ENCODE results near the gene FCN2. TPM values are rescaled to one million over a fixed set of nuclear protein-coding genes. Genes with fewer than 3 reads are reported as not detected.

The FCN2 gene
- total and polyA plus RNA-seq, 10 donors = 0.38 to 7.6 (median 1.8) TPM; not detected in 1

DNA sequence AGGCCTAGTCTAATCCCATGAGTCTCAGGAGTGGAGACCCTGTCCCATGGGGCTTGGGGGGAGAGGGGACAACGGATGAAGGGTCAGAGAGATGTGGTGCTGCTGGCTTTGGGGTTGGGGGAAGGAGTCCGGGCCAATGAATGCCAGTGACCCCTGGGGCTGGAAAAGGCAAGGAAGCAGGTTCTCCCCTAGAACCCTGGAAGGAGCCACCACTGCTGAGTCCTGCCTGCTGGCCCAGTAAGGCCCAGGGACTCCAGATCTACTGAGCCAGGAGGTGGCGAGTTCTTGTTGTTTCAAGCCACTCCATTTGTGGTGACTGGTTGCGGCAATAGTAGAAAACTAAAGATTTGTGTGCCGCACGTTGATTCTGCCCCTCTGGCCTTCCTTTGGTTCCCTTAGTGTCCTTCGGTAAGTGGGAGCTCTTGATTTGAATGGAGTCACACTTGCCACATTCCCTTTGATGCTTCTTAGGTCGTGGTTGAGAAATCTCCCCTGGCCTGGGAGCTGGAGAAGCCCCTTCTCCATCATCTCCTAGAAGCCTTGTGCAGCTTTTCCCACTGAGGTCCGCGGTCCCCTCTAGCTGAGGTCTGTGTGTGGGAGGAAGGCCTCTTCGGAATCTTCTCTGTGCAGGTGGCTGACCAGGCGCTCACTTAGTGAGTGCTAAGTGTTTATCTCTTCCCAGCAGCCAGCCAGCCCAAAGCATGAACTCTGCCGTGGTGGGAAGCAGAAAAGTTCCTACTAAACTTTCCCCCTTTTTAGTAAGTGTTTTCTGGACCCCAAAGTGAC is 28.1 kb downstream of the FCN2 start:
- Histone ChIP-seq H3K9me3 (no peaks in the 10 kb centered on the region), H3K27me3 (replicated peaks in 1 of 7) (peaks cover 0 to 30% (median 0%) of the 10 kb centered on the region in 7 donors), H3K27ac (no peak overlapping the region), H3K36me3 (peaks cover 0 to 51% (median 0%) of the 10 kb centered on the region in 6 donors), H3K4me3 (no peak overlapping the region), H3K4me1 (peaks cover 0 to 3% (median 0%) of the 10 kb centered on the region in 6 donors)
- 69 to 89% (median 83%) methylated on average over 13 of the region's 13 CpGs for WGBS, 5 donors
- intact Hi-C loops (cut with DNase I; ENCODE audit: low total_unique reads) = no loop called here
- TF ChIP-seq POLR2AphosphoS5 (IDR thresholded peaks at IDR 0.05) = no peak
- TF ChIP-seq, protein P1, sequence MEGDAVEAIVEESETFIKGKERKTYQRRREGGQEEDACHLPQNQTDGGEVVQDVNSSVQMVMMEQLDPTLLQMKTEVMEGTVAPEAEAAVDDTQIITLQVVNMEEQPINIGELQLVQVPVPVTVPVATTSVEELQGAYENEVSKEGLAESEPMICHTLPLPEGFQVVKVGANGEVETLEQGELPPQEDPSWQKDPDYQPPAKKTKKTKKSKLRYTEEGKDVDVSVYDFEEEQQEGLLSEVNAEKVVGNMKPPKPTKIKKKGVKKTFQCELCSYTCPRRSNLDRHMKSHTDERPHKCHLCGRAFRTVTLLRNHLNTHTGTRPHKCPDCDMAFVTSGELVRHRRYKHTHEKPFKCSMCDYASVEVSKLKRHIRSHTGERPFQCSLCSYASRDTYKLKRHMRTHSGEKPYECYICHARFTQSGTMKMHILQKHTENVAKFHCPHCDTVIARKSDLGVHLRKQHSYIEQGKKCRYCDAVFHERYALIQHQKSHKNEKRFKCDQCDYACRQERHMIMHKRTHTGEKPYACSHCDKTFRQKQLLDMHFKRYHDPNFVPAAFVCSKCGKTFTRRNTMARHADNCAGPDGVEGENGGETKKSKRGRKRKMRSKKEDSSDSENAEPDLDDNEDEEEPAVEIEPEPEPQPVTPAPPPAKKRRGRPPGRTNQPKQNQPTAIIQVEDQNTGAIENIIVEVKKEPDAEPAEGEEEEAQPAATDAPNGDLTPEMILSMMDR (IDR thresholded peaks at IDR 0.05 in 8 of 11, conservative IDR thresholded peaks at IDR 0.05 in 3 of 11) = no peak
- TF ChIP-seq POLR2A (IDR thresholded peaks at IDR 0.05) = no peak
- DNase-seq = no peak

DNA sequence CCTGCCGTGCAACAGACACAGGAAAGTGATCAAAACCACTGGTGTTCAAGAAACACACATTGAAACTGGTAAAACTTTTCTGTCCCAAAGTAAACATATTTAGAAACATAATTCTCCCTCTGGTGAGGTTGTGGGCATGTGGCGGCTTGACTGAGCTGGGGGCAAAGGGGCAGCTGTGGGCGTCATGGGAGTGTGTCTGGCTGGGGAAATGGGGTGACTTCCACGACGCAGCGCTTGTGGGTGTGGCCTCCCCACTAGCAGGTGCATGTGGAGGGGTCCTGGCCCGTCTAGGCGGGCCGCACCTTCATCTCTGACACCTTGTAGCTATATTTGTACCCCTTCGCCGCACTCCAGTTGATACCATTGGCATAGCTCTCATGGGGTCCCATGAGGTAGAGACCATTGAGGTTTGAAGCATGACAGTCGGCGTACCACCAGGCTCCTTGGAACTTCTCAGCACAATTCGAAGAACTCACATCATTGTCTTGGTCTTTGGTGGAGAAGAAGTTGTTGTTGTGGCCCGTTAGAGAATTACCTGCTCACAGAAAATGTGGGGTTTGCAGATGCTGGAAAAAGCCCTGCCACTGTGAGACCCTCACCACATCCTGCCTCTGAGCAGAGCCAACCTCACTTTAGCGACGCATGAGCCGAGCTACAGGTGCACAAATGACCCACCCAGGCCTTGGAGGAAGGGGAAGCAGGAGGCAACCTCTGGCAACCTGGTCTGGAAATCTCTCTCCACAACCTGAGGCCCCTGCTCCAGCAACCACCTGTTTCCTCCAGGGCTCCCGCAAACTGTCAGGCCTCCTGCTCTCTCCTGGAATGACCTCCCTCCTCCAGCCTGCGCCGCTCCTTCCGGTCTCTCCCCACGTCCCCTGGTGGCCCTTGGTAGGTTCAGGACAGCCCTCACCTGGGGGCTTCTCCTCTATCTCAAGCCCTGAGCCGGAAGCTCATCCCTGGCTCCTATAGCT is 29.2 kb downstream of the FCN2 start:
- 55 to 70% (median 68%) methylated on average over 23 to 24 of the region's 24 CpGs for WGBS, 5 donors
- TF ChIP-seq POLR2A (IDR thresholded peaks at IDR 0.05) (no peak), POLR2AphosphoS5 (IDR thresholded peaks at IDR 0.05) (no peak)
- TF ChIP-seq, protein P1 (IDR thresholded peaks at IDR 0.05 in 8 of 11, conservative IDR thresholded peaks at IDR 0.05 in 3 of 11) = no peak
- no peak for DNase-seq

DNA sequence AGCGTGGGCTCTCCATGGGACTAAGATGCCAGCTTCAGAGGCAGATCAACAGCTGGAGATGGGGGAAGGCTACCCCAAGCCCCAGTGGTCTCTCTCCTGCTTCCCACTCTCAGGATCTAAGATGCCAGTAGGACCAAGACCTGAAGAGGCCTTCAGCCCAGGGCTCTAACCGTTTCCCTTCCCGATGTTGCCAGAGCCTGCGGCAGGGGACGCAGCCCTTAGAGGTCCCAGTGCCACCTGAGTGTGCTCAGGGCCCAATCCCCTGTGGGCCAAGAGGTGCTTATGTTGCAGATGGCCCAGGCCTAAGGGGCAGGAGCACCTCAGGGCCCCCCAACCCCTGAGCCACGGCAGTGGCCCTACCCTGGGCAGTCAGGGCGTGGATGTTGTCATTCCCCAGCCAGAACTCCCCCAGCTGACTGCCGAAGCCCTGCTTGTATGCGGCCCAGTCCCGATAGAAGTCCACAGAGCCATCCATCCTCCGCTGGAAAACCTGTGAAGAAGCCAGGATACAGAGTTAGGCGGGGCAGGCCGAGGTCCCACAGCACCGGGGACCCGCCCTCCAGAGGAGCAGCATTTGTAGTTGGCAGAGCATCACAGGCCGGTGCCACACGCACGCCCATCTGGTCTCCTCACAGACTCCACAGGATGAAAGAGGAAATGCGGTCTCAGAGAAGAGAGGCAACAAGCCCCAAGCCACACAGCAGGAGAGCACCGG is 31.7 kb downstream of the FCN2 start:
- peaks cover 0 to 23% (median 2%) of the 10 kb centered on the region in 6 donors for H3K4me1 ChIP-seq
- TF ChIP-seq, protein P1 (IDR thresholded peaks at IDR 0.05 in 8 of 11, conservative IDR thresholded peaks at IDR 0.05 in 3 of 11) = no peak
- no peak for TF ChIP-seq POLR2AphosphoS5 (IDR thresholded peaks at IDR 0.05)
- TF ChIP-seq POLR2A (IDR thresholded peaks at IDR 0.05) = no peak
- peaks cover 0 to 52% (median 0%) of the 10 kb centered on the region in 7 donors for H3K27me3 ChIP-seq (replicated peaks in 1 of 7)
- no peaks in the 10 kb centered on the region for H3K9me3 ChIP-seq
- intact Hi-C loops (cut with DNase I; ENCODE audit: low total_unique reads) = no loop called here
- H3K4me3 ChIP-seq = no peak overlapping the region
- peak overlapping the region in 1 of 8 donors; percentile 18 for H3K27ac ChIP-seq
- no peak for DNase-seq
- WGBS, 5 donors = 81 to 94% (median 90%) methylated on average over 4 to 20 of the region's 20 CpGs
- peaks cover 0 to 66% (median 0%) of the 10 kb centered on the region in 6 donors for H3K36me3 ChIP-seq

More for the DNA sequence above, 29.2 kb downstream of the FCN2 start:
- intact Hi-C loops (cut with DNase I; ENCODE audit: low total_unique reads) = no loop called here
- Histone ChIP-seq H3K4me1 (peaks cover 0 to 13% (median 2%) of the 10 kb centered on the region in 6 donors), H3K36me3 (peaks cover 0 to 62% (median 0%) of the 10 kb centered on the region in 6 donors), H3K27ac (no peak overlapping the region), H3K4me3 (no peak overlapping the region), H3K27me3 (replicated peaks in 1 of 7) (peaks cover 0 to 35% (median 0%) of the 10 kb centered on the region in 7 donors), H3K9me3 (no peaks in the 10 kb centered on the region)
